SJSA1 (cell line): ENCODE data around the gene GDPD4. TPM values are rescaled to one million over a fixed set of nuclear protein-coding genes. Genes with fewer than 3 reads are reported as not detected.

Experiments
- DNase-seq, 2 experiments: peaks; one replicate each; pipeline ENCODE4 v3.0.0-alpha.2; 2015 to 2020; ENCODE audit warnings: low spot score in 2 of 2, low read depth in 1 of 2
- H3K27ac ChIP-seq: fragments of 250-450 bp; sonication (Bioruptor Pico); 2 replicates; pipeline ENCODE4 v1.5.1; 2020; ENCODE audit warnings: mild to moderate bottlenecking, moderate library complexity
- H3K27me3 ChIP-seq: fragments of 250-450 bp; sonication (Bioruptor Pico); replicated peaks from 2 replicates; pipeline ENCODE4 v1.5.1; 2020; ENCODE audit warnings: mild to moderate bottlenecking, moderate library complexity
- H3K36me3 ChIP-seq: fragments of 250-450 bp; sonication (Bioruptor Pico); 2 replicates; pipeline ENCODE4 v1.5.1; 2020; ENCODE audit warnings: mild to moderate bottlenecking
- H3K4me1 ChIP-seq: fragments of 250-450 bp; sonication (Bioruptor Pico); replicated peaks from 2 replicates; pipeline ENCODE4 v1.6.1; 2021; ENCODE audit warnings: mild to moderate bottlenecking
- H3K4me3 ChIP-seq: fragments of 250-450 bp; sonication (Bioruptor Pico); 2 replicates; pipeline ENCODE4 v1.5.1; 2020; ENCODE audit warnings: mild to moderate bottlenecking
- H3K9me3 ChIP-seq: fragments of 250-450 bp; sonication (Bioruptor Pico); replicated peaks from 2 replicates; pipeline ENCODE4 v1.5.1; 2020; ENCODE audit warnings: mild to moderate bottlenecking
- total RNA-seq: library from RNA; depleted of rRNA; stranded (reverse); fragments of >200 nt; shearing (Covaris generic); gene quantifications from 2 replicates; pipeline ENCODE4 v1.2.3, GENCODE V29; 2014

Gene GDPD4
- total RNA-seq, 1 experiment from 2014 or later = not detected

DNA sequence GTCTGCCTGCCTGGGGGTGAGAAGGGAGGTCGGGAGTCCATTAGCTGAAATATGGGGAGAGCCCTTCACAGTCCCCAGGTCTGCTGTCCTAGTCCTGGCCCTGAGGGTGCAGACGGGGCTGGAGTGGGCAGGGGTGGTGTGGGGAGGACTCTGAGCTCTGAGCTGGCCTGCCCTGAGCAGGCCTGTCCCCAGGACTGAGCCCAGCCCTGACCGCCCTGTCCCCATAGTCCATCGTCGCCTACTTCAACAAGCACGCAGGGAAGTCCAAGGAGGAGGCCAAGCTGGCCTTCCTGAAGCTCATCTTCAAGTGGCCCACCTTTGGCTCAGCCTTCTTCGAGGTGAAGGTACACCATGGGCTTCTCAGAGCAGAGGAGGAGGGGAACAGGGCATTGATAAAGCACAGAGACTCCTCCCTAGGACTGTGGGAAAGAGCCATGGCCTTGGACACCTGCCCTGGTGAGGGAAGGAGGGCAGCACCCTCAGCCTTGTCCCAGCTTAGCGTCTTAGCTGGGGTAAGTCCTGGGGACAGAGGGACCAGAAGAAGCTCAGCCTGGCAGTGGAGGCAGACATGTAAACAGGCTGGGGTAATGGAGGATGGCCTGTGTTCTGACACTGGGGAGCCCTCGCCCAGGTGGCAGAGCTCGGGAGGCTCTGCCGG lies 89.8 kb downstream of the GDPD4 start:
- no peaks in the 10 kb centered on the region for H3K27me3 ChIP-seq
- H3K36me3 ChIP-seq = no peaks in the 10 kb centered on the region
- no peak for DNase-seq
- H3K4me3 ChIP-seq = no peak overlapping the region
- H3K9me3 ChIP-seq = no peaks in the 10 kb centered on the region
- H3K4me1 ChIP-seq = no peaks in the 10 kb centered on the region
- no peak overlapping the region for H3K27ac ChIP-seq

DNA sequence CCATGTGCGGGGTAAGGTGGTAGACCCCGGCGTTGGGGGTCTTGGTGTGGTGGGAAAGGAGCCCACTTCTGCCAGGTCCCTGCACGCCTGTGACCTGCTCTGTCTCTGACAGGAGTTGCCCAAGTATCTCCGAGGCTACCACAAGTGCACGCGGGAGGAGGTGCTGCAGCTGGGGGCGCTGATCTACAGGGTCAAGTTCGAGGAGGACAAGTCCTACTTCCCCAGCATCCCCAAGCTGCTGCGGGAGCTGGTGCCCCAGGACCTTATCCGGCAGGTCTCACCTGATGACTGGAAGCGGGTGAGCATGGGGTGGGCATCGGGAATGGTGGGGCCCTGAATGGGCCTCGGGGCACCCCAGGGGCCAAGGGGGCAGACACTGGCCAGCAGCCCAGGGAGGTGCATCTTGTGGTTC lies 90.4 kb downstream of the GDPD4 start:
- Histone ChIP-seq H3K4me1 (no peaks in the 10 kb centered on the region), H3K27ac (no peak overlapping the region), H3K9me3 (no peaks in the 10 kb centered on the region), H3K4me3 (no peak overlapping the region), H3K27me3 (no peaks in the 10 kb centered on the region), H3K36me3 (no peaks in the 10 kb centered on the region)
- no peak for DNase-seq

DNA sequence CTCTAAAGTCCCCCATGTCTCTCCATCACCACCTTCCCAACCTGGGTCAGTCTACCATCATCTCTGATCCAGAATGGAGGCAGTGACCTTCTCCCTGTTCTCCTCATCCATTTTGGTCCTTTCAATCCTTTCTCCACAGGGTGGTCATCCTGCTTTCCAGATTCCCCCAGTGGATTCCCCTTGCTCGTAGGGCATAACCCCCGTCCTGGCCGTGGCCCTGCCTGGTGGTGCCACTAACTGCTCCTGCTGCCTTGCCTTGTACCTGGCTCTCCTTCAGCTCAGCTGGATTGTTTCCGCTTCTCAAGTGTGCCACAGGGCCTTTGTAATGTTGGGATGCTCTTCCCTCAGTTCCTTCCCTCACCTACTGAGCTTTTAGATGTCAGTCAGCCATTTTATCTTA lies 91.8 kb downstream of the GDPD4 start:
- Histone ChIP-seq H3K4me3 (no peak overlapping the region), H3K4me1 (no peaks in the 10 kb centered on the region), H3K36me3 (no peaks in the 10 kb centered on the region), H3K9me3 (no peaks in the 10 kb centered on the region), H3K27me3 (no peaks in the 10 kb centered on the region), H3K27ac (no peak overlapping the region)
- DNase-seq = no peak

DNA sequence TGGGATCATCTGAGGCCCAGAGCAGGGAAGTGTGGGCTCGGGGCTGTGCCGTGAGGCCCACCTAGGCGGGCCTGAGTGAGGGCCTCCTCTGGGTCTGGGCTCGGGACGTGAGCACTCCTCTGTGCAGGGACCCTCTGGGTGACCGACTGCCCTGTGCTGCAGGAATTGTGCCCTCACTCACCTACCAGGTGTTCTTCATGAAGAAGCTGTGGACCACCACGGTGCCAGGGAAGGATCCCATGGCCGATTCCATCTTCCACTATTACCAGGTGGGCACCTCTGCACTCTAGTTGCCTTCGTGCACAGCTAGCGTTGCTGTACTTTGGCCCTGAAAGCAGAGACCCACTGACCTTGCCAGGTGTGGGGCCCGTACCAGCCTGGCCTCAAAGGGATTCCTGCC lies 93.0 kb downstream of the GDPD4 start:
- no peaks in the 10 kb centered on the region for H3K36me3 ChIP-seq
- no peaks in the 10 kb centered on the region for H3K27me3 ChIP-seq
- no peaks in the 10 kb centered on the region for H3K9me3 ChIP-seq
- H3K4me1 ChIP-seq = no peaks in the 10 kb centered on the region
- no peak for DNase-seq
- no peak overlapping the region for H3K4me3 ChIP-seq
- no peak overlapping the region for H3K27ac ChIP-seq

DNA sequence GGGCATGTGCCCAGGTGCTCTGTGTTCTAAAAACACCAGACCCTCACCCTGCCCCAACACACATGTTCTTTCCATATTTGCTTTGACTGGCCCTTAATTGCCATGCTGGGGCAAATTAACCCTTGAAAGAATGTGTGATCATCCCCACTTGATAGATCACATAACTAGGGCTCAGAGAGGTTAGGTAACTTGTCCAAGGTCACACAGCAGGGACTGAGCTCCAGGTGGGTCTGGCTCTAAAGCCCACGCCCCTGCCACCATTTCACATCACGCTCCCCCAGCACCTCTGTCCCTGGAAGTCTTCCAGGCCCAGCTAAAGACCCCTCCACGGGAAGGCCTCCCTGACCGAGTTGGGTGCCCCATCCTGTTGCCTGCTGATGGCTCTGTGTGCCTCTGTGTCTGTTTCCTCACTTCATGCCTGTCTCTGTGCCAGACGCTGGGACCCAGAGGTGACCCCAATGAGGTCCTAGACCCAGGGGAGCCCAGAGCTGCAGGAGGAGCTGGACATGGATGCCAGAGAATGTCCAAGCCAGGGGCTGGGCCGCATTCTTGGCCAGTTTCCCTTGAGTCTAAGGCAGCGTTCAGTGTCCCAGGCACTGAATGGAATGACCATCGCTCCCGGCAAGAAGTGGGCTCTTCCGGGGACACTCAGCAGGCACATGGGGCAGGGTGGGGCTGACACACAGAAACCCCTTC lies 93.7 kb downstream of the GDPD4 start:
- Histone ChIP-seq H3K4me1 (no peaks in the 10 kb centered on the region), H3K4me3 (no peak overlapping the region)
- no peak for DNase-seq

DNA sequence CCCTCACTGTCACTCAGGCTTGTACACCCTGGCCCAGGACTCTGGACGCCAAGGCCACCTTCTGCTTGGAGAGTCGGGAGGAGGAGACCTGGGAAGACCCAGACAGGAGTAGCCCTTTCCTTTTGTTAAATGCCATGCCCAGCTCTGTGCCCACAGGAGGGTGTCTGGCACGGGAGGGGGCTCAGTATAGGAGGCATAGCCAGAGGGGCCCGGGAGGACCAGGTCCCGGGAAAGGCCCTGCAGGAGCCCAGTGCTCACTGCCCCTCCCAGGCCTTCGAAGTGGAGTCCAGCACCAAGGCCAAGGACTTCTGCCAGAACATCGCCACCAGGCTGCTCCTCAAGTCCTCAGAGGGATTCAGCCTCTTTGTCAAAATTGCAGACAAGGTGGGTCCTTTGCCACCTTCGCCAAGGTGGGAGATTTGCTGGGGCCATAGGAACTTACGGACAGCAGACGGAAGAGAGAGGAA lies 94.4 kb downstream of the GDPD4 start:
- DNase-seq = peak in 1 of 2 experiments; percentile 16
- Histone ChIP-seq H3K36me3 (no peaks in the 10 kb centered on the region), H3K4me1 (no peaks in the 10 kb centered on the region), H3K27ac (no peak overlapping the region), H3K27me3 (no peaks in the 10 kb centered on the region), H3K9me3 (no peaks in the 10 kb centered on the region), H3K4me3 (no peak overlapping the region)

More for the DNA sequence above, 93.7 kb downstream of the GDPD4 start:
- Histone ChIP-seq H3K36me3 (no peaks in the 10 kb centered on the region), H3K27me3 (no peaks in the 10 kb centered on the region), H3K27ac (no peak overlapping the region), H3K9me3 (no peaks in the 10 kb centered on the region)

DNA sequence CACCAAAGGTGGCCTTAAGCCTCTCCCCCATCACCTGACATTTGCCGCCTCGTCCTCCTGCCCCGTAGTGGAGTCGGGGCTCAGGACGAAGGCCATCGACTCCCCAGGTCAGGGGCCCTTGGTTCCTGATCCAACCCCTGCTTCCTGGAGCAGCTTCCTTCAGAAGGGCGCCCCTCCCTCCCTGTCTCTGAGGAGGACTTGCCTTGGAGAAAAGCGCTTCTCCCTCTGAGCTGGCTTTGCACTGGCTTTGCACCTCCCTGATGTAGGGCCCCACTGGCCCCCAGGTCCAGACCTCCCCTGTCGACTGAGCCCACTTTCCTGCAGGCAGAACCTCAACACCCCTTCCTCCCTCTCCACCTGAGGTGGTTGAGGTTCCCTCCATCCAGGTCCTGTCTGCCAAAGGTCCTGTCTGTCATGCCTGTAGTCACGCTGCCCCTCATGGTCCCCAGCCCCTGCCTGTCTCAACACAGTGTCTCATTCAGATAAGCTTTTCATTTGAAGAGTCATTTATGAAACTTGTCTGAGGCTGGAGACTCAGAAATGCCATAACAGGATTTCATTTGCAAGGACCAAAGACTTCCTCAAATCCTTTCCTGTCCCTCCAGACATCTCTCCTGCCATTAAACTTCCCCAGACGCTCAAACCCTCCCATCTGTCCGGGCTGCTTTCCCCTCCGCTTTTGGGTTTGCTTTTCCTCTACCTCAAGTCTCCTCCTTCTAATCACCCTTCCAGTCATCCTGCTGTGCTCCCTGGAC lies 95.0 kb downstream of the GDPD4 start:
- Histone ChIP-seq H3K36me3 (no peaks in the 10 kb centered on the region), H3K9me3 (no peaks in the 10 kb centered on the region), H3K4me3 (no peak overlapping the region), H3K27me3 (no peaks in the 10 kb centered on the region), H3K4me1 (no peaks in the 10 kb centered on the region), H3K27ac (no peak overlapping the region)
- DNase-seq = no peak

DNA sequence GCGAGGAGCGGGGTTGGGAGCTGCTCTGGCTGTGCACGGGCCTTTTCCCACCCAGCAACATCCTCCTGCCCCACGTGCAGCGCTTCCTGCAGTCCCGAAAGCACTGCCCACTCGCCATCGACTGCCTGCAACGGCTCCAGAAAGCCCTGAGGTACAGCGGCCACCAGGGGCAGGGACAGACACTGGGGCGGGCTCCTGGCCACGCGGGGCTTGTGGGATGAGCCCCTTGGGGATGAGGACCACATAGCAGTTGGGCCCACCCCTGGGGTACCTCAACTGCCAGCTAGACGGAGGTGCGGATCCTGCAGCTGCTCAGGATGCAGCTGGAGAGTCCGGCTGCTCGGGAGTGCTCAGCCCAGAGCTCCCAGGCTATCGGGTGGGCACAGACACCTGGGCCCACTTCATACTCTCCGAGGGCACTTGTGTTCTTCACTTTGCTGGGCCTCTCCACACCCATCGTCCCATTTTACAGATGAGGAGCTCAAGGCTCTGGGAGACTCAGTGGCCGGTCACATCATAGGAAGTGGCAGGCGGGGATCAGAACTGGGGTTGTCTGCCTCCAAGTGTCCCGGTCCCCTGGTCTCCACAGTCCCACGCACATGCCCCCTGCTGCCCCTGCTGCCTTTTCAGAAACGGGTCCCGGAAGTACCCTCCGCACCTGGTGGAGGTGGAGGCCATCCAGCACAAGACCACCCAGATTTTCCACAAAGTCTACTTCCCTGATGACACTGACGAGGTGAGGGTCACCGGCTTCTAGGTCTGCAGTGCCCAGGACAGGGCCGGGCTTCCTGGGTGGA lies 95.8 kb downstream of the GDPD4 start:
- Histone ChIP-seq H3K27ac (no peak overlapping the region), H3K36me3 (no peaks in the 10 kb centered on the region), H3K4me1 (no peaks in the 10 kb centered on the region), H3K9me3 (no peaks in the 10 kb centered on the region), H3K27me3 (no peaks in the 10 kb centered on the region), H3K4me3 (no peak overlapping the region)
- peak in 1 of 2 experiments; percentile 19 for DNase-seq

DNA sequence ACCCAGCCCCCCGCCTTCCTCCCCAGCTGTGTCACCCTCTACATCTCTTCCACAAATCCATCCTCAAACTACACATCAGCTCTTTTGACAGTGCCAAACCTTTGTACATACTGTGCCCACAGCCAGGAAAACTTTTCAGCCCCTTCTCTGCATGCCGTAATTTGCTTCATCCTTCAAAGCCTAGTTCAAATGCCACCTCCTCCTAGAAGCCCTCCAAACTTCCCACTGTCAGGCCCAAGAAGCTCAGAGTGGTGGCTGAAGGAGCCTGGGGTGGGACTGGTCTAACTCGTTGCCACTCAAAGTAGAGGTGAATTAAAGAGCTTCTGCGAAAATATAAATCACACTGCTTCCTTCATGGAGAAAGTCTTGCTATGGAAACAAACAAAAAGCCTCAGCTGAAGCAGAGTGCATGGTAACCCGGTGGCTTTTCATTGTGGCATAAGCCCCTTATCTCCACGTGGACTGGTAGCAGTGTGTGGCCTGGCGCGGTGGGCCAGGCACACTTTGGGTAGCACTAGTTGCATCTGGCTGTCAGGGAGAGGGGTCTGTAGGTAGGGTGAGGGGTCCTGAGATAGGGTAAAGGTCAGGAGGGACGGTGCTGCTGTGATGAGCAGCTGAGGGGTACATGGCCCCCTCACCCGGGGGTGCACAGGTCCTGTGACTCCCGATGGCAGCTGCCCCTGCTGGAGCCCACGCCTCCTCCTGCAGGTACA lies 96.6 kb downstream of the GDPD4 start:
- no peak overlapping the region for H3K4me3 ChIP-seq
- H3K27me3 ChIP-seq = no peaks in the 10 kb centered on the region
- H3K9me3 ChIP-seq = no peaks in the 10 kb centered on the region
- H3K4me1 ChIP-seq = no peaks in the 10 kb centered on the region
- H3K36me3 ChIP-seq = no peaks in the 10 kb centered on the region
- DNase-seq = no peak
- no peak overlapping the region for H3K27ac ChIP-seq

DNA sequence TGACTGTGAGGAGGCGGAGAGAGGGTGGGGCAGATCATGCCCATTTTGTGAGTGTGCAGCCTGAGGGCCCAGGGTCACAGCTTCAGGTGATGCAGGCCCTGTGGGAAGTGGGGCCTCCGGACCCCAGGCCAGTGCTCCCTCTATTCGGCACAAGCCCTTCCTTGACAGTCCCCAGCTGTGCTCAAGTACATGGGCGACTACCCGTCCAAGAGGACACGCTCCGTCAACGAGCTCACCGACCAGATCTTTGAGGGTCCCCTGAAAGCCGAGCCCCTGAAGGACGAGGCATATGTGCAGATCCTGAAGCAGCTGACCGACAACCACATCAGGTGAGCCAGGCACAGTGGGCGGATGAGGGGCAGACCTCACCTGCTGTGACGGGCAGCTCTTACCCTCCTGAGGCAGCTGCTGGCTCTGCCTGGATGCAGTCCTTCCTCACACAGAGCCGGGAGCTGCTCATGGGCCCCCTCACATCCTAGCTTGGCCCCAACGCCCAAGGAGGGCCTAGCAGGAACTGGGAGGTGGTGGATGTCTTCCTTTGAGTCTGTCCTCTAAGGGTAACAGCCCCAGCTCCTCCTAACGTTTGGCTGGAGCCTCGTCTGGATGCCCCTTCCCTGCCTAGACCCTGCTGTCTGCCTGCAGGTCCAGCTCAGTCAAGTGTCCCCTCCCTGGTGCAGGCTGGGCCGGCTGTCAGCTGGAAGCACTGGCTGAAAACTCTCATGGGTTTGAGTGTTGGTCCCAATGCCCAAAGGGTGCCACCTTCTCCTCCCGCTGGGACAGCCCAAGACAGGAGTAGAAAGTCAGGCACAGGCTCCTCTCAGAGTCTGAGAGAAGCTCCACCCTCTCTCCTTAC lies 97.4 kb downstream of the GDPD4 start:
- no peak overlapping the region for H3K27ac ChIP-seq
- DNase-seq = peak in 1 of 2 experiments; percentile 21
- H3K27me3 ChIP-seq = no peaks in the 10 kb centered on the region
- H3K36me3 ChIP-seq = no peaks in the 10 kb centered on the region
- H3K4me1 ChIP-seq = no peaks in the 10 kb centered on the region
- no peaks in the 10 kb centered on the region for H3K9me3 ChIP-seq
- H3K4me3 ChIP-seq = no peak overlapping the region

DNA sequence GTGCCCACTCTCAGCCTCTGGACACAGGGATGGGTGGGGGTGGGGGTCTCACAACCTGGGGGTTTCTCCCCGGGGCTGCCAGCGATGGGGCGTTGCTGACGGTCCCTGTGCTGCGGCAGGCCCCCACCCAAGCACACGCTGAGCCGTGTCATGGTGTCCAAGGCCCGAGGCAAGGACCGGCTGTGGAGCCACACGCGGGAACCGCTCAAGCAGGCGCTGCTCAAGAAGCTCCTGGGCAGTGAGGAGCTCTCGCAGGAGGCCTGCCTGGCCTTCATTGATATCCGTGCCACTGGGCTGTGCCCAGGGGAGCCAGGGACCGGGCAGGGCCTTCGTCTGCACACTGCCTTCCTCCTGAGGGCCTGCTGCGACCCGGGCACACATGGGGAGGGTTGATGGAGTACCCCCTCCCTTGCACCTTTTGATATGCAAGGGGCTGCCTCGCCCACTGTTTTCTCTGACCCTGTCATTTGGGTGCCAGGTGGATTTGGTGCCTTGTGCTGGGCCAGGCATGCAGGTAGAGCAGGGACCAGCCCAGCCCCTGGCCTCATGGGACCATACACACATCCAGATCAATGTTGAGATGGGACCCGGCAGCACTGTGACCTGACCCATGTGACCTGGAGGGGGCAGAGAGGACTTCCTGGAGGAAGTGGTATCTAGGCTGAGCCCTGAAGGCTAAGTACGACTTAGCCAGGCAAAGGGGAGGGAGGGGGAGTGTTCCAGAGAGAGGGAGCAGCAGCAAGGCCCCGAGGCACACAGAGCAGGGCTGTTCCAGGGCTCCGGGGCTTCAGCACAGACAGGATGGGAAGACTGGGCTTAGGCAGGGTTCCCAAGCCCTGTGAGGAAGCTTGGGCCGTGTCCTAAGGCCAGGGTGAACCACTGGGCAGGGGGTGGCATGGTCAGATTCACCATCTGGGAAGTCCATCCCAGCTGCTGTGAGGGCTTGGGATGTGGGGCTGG lies 98.3 kb downstream of the GDPD4 start:
- no peaks in the 10 kb centered on the region for H3K36me3 ChIP-seq
- no peaks in the 10 kb centered on the region for H3K4me1 ChIP-seq
- no peaks in the 10 kb centered on the region for H3K27me3 ChIP-seq
- no peak overlapping the region for H3K27ac ChIP-seq
- H3K9me3 ChIP-seq = no peaks in the 10 kb centered on the region
- H3K4me3 ChIP-seq = no peak overlapping the region
- no peak for DNase-seq
